Middle frontal gyrus (tissue), 1 donor: Measurements from ENCODE around the gene PUM1.

Source experiments
- DNase-seq: peaks from one replicate; pipeline ENCODE4 v3.0.0-alpha.2; 2015; ENCODE audit warnings: low spot score; ENCODE audit errors: extremely low spot score

Gene PUM1

DNA sequence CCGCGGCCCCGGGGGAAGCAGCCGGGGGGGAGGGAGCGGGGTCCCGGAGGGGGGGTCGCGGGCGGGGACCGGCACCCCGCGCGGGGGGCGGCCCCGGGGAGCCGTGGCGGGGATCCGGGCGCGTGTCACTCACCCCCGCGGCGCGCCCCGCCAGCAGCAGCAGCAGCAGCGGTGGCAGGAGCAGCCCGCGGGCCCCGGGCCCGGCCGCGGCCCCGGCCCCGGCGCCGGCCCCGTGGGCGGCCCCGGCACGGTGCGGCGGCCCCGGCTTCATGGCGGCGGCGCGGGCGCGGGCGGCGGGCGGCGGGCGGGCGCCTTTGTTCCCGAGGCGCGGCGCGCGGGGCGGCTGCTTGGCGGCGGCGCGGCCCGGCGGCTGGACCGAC lies 157.2 kb downstream of the PUM1 start:
- no peak for DNase-seq

DNA sequence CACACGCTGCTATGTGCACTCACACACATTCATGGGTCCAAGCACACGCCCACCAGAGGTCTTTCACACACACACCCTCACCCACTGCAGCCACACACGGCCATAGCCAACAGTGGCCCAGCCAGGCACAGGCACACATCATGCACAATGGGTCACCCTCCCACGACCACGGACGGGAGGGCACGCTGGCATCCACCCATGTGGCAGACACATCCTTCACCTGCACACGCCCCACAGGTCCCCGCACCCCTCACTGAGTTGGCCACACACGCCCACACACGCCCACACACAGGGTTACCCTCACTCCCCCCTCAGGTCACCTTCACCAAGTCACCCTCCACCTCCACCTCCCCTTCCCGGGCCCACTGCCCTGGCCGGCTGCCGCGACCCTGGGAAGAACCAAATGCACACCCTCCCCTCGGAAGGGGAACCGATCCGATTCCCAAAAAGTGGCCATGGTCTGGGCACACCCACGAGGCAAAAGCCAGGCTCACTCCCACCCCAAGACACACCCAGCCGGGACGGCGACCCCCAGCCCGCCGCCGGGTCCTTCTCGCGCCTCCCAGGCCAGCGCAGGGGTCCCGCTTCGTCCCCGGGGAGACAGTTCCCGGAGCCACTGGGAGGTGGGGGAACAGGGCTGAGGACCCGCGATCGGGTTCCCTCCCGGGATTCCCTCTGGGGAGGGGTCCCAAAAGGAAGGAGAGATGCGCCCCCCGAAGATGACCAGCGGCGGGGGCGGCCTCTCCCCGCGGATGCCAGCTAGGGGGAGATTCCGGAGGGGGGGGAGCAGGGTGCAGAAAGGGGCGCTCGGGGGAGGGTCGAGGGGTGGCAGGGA lies 157.8 kb downstream of the PUM1 start:
- no peak for DNase-seq

DNA sequence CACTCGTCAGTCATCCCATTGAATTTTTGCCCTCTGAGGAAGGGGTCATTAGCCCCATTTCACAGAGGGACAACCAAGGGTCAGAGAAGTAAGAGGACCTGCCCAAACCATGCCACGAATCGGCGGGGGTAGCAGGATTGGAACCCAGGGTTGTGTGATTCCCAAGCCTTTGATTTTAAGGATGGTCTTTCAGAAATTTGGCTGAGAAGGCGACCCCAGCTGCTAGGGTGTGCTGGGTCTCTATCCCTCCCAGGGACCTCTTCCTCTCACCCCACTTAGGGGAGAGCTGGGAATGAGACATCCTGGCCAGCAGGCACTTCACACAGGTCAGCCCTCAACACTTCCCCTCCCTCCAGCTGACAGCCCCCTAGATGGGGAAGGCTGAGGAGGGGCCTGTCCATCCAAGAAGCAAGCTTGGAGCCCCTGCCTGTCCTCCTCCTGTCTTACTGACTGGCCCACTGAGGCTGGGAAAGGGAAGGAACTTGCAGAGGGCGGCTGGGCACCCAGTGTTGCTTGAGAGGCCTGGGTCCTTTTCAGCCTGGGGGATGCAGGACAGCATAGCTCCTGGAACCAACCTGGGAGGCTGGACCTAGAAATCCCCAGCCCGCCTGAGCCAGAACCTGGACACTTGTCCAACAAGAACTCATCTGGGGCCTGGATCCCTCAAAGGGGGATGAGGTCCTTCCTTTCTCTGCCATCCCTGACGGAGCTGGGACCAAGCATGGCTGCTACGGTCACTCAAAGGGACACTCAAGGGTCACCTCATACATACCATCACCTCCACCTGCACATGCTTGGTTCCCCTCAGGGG lies 158.7 kb downstream of the PUM1 start:
- DNase-seq = no peak

DNA sequence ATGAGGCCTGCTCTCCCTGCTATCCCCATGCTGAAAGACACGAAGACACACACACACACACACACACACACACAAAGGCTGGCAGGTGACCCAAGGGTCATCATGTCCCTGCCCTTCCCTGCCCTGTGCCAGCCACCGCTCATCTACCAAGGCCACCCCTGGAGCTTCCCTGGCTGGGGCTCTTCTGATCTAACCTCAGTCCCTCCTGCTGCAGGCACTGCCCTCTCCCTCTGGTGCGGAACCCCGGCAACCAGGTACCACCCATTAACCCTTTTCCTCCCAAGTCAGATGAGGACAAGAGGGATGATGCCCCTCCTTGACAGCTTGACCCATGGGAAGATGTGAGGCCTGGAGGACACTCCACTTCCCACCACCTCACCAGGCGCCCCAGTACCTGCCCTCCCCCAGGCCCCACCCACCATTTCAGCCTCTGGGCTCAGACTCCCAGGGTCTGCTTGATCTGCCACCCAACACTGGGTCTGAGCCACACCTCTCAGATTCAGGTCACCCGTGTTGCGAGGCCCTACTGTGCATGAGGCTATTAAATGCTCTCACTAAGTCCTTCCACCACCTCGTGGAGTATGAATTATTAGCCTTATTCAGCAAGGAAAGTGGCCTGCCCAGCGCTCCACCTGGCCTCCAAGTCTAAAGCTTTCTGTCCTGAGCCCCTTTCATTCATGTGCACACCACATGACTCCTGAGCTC lies 159.4 kb downstream of the PUM1 start:
- DNase-seq = no peak

DNA sequence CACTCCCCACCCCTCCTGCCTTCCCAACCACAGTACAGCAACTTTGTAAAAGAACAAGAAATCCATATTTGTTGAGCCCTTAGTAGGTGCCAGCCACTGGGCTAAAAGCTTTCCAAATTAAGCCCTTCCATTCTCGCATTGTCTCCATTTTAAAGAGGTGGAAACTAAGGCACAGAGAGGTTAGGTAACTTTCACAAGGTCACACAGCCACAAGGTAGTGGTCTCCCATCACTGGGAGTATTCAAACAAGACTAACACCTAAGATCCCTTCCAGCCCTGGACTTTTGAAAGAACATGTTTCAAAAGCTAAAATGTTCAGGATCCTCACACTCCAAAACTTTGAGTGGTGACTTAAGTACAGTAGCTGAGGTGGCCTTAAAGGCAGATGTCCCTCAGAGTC lies 160.1 kb downstream of the PUM1 start:
- DNase-seq = no peak

DNA sequence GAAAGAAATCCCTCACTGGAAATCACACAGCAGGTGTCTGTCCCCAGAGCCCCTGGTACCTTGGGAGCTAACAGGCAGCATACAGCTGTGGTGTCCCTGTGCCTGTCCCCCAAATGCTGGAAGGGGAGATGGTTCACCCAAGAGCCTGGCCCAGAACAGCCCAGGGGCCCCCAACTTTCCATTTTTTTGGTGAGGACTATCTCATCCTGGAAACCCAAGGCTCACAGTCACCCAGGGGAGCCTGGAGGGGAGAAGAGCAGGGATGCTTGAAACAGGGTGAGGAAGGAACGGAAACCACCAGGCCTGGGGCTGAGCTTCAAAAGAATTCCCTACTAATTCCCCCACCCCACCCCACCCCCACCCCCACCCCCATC lies 160.6 kb downstream of the PUM1 start:
- no peak for DNase-seq

DNA sequence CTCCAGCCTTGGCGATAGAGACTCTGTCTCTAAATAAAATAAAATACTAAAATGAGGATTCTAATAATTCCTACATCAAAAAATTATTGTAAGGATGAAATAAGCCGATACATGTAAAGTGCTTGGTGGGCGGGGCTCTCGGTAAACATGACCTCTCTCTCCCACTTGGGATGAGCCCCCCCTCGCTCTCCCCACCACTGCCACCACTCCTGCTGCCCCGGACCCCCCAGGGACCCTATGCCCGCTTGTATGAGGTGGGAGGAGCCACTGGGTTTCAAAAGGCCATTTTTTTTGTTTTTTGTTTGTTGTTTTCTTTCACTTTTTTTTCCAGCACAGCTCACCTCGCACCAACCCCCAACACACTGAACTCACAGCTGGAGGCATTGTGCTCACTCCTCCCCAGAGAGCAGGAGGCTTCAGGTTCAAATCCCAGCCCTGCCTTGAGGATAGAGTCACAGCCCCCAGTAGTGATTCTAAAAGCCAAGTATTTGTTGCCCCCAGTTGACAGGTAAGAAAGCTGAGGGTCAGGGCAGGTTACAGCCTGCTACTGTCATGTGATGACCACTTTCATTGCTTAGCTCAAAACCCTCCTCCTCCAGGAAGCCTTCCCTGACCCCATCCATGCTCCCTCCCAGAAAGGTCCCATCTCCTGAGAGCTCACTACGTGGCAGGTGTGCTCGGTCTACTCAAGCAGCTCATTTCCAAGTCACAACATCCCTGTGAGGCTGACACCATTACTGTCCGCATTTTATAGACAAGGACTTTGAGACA lies 161.1 kb downstream of the PUM1 start:
- DNase-seq = no peak

DNA sequence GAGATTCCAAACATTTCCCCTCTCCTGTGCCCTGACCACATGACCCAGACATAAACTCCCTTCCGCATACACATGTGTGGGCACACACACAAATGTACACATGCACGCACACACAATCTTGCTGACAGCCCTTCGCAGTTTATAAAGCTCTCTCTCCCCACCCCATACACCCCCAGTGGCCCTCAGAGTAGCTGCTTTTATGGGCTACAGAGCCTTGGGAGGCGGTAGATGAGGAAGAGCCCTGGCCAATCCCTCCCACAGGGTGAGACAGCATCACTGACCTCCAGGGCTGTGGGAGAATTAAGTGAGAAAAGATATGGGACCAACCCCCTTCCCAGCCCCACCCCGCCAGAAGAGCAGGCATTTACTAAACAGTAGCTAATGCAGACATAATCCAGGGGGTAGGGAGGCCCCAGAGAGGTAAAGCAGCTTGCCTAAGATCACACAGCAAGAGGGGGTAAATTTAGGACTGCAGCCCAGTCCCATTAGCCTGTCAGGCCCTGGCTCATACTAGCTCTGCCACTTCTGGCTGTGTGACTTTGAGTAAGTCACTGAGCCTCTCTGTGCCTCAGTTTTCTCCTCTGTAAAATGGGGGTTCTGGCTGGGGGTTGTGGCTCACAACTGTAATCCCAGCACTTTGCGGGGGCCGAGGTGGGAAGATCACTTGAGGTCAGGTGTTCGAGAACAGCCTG lies 162.0 kb downstream of the PUM1 start:
- DNase-seq = no peak

DNA sequence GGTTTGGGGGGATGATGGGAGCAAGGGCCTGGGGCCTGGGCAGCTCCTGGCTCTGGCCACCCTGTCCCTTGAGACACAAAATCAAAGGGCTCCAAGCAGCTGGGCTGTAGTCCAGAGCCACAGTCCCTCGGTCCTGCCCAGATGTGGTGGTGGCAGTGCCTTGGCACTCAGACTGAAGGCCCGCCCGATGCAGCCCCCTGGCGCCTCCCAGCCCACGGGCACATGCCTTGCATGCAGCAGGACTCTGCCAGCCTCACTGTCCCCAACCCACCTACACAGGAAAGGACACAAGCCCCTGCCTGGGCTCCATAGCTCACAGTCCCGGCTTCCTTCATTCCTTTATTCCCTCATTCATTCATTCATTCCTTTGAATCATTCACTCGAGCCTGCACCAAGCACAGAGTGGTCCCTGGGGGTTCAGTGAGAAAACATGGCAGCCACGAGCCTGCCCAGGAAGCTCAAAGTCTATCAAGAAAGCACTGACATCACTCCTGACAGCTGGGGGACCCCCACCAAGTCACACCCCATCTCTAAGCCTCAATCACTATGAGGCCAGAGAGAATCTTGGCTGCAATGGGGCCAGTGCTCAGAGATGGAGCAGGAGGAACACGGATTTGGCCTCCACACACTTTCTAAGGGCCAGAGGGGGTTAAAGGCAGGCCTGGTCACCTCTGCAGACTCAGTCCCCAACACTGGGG lies 162.8 kb downstream of the PUM1 start:
- no peak for DNase-seq

DNA sequence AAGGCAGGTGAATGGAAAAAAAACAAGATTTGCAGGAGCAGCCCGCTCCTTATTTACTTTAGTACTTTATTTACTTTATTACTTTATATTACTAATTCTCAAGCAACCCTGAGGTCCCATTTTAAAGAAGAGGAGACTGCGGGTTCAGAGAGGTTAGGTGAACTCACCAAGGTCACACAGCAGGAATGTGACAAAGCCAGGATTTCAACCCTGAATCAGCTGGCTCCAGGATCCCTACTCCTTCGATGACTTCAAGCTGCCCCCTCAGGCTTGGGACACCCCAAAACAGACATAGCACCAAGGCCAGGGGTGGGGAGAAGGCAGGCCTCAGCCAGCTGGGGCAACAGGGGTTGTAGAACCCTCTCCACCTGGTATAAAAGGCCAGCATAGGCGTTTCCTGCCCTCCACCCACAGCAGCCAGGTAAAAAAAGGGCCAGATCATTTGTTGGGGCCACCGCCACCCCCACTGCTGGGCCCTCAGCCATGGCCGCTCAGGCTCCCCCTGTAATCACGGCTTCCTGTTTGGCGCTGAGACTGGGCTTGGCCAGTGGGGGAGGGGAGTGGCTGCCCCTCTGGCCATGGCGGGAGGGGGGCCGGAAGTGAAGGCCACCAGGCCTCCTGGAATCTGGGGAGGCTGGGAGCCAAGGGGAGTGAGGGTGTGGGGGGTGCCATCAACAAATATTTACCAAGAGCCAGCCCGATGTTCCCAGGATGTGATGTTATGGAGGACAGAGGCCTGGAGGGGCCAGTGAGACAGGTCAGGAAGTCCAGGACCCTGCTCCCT lies 163.5 kb downstream of the PUM1 start:
- DNase-seq = no peak

DNA sequence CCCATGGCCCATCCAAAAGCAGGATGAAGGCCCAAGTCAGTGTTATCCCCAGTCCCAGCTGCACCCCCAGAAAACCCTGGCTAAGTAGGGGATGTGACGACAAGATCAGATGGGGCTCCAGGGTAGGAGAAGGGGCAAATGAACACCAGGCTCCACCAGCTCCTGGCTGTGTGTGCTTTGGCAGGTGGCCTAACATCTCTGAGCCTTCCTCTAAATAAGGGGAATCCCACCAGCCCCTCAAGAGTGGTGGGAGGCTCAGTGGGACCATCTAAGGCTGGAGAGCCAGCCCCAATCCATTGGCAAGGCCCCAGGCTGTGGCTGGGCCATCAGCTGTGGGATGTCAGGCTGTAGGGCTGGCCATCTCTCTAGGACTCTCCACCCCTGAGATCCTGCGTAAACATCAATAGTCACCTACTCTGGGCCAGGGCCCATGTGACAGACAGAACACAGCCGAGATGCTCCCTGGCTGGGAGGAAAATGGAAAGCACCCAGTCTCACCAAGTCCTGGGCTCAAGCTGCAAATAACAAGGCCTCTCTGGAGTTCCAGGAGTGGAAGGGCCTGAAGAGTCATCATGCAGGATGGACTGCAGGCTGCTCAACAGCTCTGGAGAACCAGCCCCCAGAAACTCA lies 164.5 kb downstream of the PUM1 start:
- no peak for DNase-seq

DNA sequence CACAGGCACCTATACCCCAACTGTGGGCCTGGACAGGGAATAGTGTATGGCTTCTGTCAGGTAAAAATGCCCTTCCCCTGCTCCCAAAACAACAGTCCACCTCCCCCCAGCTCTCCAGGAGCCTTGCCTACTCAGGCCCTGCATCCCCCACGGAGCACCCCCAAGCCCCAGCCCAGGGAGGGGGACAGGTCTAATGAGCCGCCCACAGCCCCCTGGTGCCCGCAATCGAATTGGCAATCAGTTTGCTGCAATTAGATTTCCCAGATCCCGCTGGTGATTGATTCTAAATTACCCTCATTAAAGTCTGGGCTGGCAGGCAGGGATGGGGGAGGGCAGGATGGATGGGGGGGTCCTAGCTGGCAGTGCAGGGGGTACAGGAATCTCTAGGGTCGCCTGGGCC lies 165.0 kb downstream of the PUM1 start:
- DNase-seq = no peak

DNA sequence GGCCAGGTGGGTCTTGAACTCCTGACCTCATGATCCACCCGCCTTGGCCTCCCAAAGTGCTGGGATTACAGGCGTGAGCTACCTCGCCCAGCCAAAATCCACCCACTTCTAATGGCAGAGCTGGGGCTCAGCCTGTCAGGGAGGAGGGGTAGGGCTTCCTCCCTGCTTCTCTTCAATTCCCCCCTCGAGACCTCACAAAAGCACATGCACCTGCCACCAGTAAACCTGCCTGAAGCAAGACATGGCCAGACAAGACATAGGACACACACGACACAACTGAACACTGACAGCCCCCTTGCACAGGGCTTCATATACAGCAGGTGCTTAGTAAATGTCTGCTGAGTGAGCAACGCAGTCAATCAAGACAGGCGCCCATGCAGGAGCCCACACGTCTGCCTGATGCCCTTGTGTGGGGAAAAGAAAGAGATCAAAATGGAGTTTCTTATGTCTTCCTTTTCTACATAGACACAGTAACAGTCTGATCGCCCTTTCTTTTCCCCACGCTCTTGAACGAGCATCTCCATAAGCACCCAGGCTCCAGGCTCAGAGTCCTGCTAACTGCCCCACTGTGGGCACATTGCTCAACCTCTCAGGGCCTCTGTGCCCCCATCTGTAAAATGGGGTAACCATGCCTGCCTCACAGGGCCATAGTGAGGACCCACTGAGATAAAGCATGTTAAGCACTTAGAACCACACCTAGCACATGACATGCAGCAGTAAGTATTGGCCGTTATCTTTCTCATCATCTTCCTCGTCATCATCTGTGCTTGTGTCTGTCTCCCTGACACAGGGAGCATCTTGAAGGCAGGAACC lies 165.7 kb downstream of the PUM1 start:
- no peak for DNase-seq

DNA sequence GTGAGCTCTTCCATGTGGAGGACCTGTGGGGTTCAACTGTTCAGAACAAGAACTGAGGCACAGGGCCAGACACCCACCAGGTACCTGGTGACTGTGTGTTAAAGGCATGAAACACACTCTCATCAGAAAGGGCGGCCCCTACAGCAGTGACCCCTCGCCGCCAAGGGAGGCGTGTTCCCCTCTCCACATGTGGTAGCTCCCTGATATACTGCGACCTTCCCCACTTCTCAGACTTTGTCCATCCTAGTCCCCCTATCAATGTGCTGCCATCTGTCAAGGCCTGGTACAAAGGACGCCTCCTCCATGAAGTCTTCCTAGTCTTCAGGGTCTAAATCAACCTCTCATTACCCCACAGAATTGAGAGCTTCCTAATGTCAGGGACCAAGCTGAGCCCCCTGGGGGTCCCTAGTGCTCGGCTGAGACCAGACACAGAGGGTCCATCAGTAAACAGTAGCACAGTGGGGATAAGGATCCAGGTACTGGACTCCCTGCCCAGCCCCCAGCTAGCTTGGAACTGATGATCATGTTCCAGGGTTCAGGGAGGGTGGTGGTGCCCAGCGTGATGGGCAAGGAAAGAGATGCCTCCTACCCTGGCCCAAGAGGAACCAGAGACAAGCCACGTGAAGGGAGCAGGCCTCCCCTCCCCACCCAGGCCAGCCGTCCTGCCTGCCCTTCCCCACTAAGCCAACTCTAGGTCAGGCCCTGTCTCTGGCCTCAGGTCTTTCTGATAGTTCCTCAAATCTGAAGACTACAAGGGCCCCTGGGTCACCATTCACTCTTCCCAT lies 167.3 kb downstream of the PUM1 start:
- DNase-seq = no peak

DNA sequence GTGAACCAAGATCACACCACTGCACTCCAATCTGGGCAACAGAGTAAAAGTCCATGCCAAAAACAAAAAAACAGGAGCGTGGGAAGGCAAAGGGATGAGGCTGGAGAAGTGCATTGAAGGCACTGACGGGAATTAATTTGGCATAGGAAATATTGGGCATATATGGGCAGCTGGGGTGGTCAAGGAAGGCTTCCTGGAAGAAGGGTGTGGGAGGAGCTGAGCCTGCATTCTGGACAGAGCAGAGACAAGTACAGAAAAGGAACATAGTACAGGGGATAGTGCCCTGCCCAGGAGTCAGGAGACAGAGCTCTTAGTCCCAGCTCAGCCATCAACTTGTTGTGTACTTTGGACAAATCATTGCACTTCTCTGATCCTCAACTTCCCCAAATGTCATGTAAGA lies 168.6 kb downstream of the PUM1 start:
- DNase-seq = no peak

DNA sequence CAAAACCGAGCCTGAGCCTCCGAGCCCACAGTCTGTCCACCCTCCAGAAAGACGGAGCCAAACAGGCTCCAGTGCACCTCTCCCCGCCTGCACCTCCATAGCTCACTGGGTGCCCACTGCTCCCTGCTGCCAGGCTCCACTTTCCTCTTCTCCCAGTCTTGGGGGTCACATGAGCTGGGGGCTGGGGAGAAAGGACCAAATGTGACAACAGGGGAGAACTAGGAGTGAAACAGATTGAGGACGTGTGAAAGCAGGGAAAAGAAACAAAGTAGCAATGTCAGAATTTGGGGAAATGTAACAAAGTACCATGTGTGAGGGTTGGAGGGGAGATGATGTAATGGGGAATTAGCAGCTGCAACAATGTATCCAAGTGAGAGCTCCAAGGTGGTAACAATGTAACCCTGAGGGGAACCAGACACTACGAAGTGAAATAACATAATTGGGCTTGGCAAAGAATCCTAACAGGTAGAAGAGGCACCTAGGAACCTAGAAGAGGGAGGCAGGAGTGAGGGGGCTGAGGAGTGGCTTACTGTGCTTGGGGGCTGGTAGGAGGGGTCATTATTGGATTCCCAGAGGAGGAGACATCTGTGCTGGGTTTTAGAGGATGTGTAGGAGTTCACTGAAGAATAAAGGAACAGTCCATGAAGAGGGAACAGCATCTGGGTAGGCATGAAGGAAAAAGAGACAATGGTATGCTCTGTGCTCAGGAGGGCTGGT lies 169.4 kb downstream of the PUM1 start:
- DNase-seq = no peak
